GM12874 (cell line): ENCODE results near the gene TUBA1A.

Experiments used
- TF ChIP-seq, protein P1 (sequence below): IDR thresholded peaks from 2 replicates; pipeline ENCODE4 v1.5.1; 2011; ENCODE audit warnings: low read depth, mild to moderate bottlenecking, control low read depth, low read length, moderate library complexity; ENCODE audit not compliant: insufficient read depth

TUBA1A gene

DNA sequence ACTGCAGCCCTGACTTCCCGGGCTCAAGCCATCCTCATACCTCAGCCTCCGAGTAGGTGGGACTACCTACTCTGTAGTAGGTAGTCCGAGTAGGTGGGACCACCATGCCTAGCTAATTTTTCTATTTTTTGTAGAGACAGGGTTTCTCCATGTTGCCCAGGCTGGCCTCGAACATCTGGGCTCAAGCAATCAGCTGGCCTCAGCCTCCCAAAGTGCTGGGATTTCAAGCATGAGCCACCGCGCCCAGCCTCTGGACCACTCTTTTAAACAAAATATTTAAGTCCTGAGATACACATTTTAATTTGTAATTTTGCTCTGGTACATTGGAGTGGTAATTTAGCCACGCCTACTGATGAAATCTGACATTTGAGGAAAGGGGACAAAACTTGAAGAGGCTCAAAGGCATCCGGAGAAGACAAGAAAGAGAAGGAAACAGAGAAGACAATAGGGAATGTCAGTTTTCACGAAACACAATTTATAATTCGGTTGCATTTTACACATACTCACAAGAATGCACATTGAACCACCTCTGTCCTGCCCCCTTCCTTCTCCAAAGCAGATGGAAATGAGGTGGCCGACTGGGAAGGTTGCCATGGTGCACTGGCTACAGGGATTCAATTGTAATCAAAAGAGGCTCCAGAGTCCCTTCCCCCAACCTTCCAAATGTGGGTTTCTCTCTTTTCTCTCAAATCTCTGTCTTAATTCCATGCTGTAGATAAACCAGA is 9.7 kb upstream of the TUBA1A start:
- TF ChIP-seq, protein P1, sequence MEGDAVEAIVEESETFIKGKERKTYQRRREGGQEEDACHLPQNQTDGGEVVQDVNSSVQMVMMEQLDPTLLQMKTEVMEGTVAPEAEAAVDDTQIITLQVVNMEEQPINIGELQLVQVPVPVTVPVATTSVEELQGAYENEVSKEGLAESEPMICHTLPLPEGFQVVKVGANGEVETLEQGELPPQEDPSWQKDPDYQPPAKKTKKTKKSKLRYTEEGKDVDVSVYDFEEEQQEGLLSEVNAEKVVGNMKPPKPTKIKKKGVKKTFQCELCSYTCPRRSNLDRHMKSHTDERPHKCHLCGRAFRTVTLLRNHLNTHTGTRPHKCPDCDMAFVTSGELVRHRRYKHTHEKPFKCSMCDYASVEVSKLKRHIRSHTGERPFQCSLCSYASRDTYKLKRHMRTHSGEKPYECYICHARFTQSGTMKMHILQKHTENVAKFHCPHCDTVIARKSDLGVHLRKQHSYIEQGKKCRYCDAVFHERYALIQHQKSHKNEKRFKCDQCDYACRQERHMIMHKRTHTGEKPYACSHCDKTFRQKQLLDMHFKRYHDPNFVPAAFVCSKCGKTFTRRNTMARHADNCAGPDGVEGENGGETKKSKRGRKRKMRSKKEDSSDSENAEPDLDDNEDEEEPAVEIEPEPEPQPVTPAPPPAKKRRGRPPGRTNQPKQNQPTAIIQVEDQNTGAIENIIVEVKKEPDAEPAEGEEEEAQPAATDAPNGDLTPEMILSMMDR, result no peak

- TF ChIP-seq, protein P1, result no peak
Observed at GRCh38 chr12:49197256-49197655, 8.4 kb upstream of the TUBA1A start.

- TF ChIP-seq, protein P1, result no peak
Observed at GRCh38 chr12:49195736-49196135, 6.9 kb upstream of the TUBA1A start.

- TF ChIP-seq, protein P1, result no peak
Observed at GRCh38 chr12:49190974-49191373, 2.1 kb upstream of the TUBA1A start.

DNA sequence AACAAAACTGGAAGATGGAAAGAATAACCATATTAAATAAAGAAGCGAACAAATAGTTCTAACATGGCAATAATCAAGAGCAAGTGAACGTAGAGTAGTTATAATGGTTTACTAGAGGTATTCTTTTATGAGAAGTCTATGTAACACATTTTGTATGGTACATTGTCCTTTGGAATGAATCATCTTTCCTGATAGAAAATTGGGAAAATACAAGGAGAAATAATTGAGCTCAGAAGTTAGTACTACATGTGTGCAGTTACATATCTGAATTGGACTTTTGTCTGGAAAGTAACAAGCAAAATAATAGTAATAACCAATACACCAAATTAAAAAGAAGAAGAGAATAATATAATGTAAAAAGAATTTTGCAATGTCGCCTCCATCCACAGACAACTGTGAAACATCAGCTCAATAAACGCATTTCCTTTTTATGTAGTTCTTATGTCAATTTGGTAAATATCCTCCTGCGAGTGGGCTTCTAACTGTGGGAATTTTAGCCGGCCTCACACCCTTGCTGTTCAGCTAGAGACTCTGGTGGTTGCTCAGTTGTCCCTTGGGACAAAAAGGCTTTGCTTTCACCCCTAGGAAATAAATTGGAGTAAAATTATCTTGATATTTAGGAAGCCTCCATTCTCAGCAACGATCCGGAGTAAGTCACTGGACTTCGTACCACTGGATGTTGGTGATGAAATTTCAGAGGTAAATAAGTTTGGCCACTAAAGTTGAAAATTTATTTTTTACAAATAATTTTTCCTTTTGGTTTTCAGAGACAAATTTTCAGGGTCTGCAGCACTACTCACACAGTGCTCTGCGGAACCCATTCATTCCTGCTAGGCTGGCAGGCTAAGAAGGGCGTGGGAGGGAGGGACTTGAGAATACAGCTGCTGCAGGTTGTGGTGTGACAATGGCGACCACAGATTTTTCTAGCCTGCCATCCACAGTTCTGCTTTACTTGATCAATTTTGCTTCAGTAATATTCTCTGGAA is 1.1 kb upstream of the TUBA1A start:
- TF ChIP-seq, protein P1, result no peak

DNA sequence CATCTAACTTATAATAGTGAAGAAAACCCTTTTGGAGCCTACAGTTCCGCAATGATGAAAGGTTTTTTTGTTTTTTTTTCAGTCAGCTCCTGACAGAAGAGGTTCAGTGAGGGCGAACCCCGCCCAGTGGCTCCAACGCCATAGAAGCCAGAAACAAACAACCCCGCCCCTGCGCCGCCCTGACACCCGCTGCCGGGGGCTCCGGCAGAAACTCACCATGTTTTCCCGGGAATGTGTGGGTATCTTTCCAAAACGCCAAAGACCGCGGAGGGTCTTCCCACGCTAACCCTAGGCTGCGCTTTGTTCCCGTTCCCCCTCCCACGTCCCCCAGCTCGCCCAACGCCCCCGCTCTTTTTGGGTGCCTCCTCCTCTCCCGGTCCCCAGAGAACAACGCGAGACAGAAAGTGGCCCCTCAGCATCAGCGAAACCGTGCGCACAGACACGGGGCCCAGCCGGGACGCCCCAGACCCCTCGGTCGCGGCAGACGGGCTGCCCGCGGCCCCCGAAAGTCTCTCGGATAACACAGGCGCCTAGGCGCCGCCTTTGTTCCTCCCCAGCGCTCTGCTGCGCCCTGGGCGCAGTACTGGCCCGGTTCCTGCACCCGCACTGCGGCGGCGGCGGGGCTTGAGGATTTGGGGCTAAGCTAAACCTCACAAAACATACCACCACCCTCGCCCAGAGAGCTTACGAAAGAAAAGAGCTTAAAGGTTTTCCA is 522 bp downstream of the TUBA1A start:
- TF ChIP-seq, protein P1, result no peak

DNA sequence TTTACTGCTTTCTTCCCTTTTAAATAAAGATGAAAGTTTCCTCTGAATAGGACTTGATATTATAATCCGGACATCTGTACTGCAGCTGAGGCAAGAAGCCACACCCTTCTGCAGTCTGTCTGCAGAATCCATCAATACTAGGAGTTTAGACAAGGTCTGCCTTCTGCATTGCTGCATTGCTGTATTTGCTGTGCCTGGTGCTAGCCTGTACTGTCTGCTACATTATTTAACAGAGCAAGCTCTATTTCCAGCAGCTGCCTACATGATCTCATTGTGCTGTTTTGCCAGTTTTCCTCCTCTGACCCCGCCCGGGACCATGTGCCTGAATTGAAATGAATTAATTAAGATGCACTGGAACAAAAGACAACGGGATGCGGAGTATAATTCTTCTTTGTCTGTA is 1.7 kb downstream of the TUBA1A start:
- TF ChIP-seq, protein P1, result no peak
